ENCODE measurements around the gene QPCT. TPM values are rescaled to one million over a fixed set of nuclear protein-coding genes. Genes with fewer than 3 reads are reported as not detected.

The QPCT gene
- total RNA-seq, 1 experiment from 2014 or later = 13.6 TPM

GRCh38 chr2:37394263-37394662, 49.8 kb downstream of the QPCT start:
- H3K4me1 Mint-ChIP-seq = peaks cover 18% of the 10 kb centered on the region
- TF ChIP-seq ZNF232 (CRISPR knock-in tag; IDR thresholded peaks at IDR 0.05) (no peak), RELA (CRISPR knock-in tag; IDR thresholded peaks at IDR 0.05; ENCODE audit: borderline replicate concordance) (no peak), NR2C2 (CRISPR knock-in tag; IDR thresholded peaks at IDR 0.05) (no peak), IRF2 (CRISPR knock-in tag; IDR thresholded peaks at IDR 0.05; ENCODE audit: borderline replicate concordance, low read depth) (no peak), USF2 (CRISPR knock-in tag; IDR thresholded peaks at IDR 0.05) (no peak), CREB1 (CRISPR knock-in tag; IDR thresholded peaks at IDR 0.05) (no peak), ZNF281 (CRISPR knock-in tag; IDR thresholded peaks at IDR 0.05) (no peak), SOX15 (CRISPR knock-in tag; IDR thresholded peaks at IDR 0.05) (no peak), PRRX2 (CRISPR knock-in tag; IDR thresholded peaks at IDR 0.05) (no peak), FOXJ3 (CRISPR knock-in tag; IDR thresholded peaks at IDR 0.05; ENCODE audit: borderline replicate concordance) (no peak), NFE2L1 (CRISPR knock-in tag; IDR thresholded peaks at IDR 0.05) (no peak), RORB (CRISPR knock-in tag; IDR thresholded peaks at IDR 0.05) (no peak), ATF6 (CRISPR knock-in tag; IDR thresholded peaks at IDR 0.05) (no peak), NFYB (CRISPR knock-in tag; conservative IDR thresholded peaks at IDR 0.05; ENCODE audit: low read depth) (no peak)
- H3K27me3 Mint-ChIP-seq (ENCODE audit: low read depth) = no peaks in the 10 kb centered on the region
- ChIA-PET POLR2A (no interaction called here), CTCF (interaction anchor here (1.0 kb wide), 1 partner anchor 483 kb away, joined by 3 read pairs; no protein-coding TSS in a partner anchor)
- no peak overlapping the region for H3K4me3 Mint-ChIP-seq
- DNase-seq (ENCODE audit: low spot score) (no peak), ATAC-seq (no peak)
- H3K9me3 Mint-ChIP-seq = peaks cover 12% of the 10 kb centered on the region
- H3K36me3 Mint-ChIP-seq = no peaks in the 10 kb centered on the region
- no peak overlapping the region for H3K27ac Mint-ChIP-seq

- H3K4me1 Mint-ChIP-seq = peaks cover 18% of the 10 kb centered on the region
Observed at GRCh38 chr2:37394796-37395555, 50.5 kb downstream of the QPCT start.

More at GRCh38 chr2:37394796-37395555, 50.5 kb downstream of the QPCT start:
- Mint-ChIP-seq H3K9me3 (peaks cover 12% of the 10 kb centered on the region), H3K36me3 (no peaks in the 10 kb centered on the region), H3K27ac (no peak overlapping the region), H3K27me3 (ENCODE audit: low read depth) (no peaks in the 10 kb centered on the region), H3K4me3 (no peak overlapping the region)
- POLR2A ChIA-PET = no interaction called here
- CTCF ChIA-PET = interaction anchor here (0.6 to 5.6 kb wide), 26 partner anchors 10 to 935 kb away, joined by 3 to 78 read pairs (median 6); no protein-coding TSS in a partner anchor
- ATAC-seq = no peak
- DNase-seq (ENCODE audit: low spot score) = no peak
- no peak for TF ChIP-seq ETV6 (CRISPR knock-in tag; IDR thresholded peaks at IDR 0.05)
- TF ChIP-seq CDX4 (CRISPR knock-in tag; IDR thresholded peaks at IDR 0.05; ENCODE audit: borderline replicate concordance) = no peak
- TF ChIP-seq KAT7 (CRISPR knock-in tag; IDR thresholded peaks at IDR 0.05; ENCODE audit: borderline replicate concordance) = no peak
